Colon (tissue), 2 donors: ENCODE measurements around the gene TDRD10.

ENCODE experiments used
- FAIRE-seq: peaks from 2 replicates; lab custom pipeline; 2012; peaks lifted over from hg19 to GRCh38; lab: Jason Lieb, UNC
- donor health status: control.
- donor health status: control.

TDRD10 gene, protein sequence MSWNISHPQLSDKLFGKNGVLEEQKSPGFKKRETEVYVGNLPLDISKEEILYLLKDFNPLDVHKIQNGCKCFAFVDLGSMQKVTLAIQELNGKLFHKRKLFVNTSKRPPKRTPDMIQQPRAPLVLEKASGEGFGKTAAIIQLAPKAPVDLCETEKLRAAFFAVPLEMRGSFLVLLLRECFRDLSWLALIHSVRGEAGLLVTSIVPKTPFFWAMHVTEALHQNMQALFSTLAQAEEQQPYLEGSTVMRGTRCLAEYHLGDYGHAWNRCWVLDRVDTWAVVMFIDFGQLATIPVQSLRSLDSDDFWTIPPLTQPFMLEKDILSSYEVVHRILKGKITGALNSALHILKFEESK

DNA sequence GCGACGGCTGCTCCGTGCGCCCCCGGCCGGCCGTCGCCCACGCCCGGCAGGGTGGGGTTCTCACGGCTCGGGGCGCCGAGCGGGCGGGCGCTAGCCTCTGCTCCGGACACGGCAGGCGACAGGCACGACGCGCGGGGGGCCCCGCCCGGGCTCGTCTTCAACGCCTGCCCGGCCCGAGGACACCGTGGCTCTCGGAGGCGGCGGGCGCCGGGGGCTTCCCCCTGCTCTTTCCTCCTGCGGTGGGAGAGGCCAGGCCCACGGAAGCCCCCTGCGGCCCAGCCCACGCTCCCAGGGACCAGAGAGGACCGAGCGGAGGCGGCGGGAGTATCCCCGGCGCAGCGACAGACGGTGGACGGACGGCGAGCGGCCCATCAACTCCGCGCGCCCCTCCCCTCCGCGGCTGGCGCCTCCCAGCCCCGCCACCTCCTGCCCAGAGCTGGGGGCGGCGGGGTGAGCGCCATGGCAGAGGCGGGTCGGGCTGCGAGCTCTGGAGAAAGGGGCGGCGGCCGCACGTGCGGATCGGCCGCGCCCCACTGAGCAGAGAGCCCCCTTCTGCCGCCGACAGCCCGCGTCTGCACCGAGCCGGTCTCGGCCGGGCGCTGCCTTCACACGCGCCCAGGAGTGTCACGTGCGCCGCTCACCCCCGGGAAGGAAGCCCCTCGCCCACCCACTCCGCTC, at the start of gene TDRD10, which contains the start of gene SHE:
TSS of gene TDRD10 (plus strand) at position 154 of the 678 bp plus-strand sequence. CDS start 4,685 bp downstream, outside the sequence.
TSS of gene SHE (minus strand) at position 347 of the 678 bp plus-strand sequence. CDS start 386 bp downstream, outside the sequence.
- no peak for FAIRE-seq

DNA sequence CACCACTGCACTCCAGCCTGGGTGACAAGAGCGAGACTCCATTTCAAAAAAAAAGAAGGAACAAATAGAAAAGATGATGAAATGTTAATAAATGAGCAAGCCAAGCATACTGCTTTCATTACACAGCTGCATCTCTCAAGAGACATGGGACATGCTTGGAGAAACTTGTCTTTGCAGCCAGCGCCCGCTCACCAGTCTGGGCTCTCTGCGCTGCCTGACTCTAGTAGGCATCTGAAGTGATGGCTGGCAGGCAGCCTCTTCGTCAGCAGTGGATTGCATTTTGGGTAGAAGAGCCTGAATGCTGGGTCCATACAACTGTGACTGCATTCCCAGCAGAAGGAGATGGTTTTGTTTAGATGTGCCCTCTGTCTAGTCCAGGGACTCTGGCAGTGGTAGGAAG, 48.9 kb upstream of the TDRD10 start:
- no peak for FAIRE-seq

DNA sequence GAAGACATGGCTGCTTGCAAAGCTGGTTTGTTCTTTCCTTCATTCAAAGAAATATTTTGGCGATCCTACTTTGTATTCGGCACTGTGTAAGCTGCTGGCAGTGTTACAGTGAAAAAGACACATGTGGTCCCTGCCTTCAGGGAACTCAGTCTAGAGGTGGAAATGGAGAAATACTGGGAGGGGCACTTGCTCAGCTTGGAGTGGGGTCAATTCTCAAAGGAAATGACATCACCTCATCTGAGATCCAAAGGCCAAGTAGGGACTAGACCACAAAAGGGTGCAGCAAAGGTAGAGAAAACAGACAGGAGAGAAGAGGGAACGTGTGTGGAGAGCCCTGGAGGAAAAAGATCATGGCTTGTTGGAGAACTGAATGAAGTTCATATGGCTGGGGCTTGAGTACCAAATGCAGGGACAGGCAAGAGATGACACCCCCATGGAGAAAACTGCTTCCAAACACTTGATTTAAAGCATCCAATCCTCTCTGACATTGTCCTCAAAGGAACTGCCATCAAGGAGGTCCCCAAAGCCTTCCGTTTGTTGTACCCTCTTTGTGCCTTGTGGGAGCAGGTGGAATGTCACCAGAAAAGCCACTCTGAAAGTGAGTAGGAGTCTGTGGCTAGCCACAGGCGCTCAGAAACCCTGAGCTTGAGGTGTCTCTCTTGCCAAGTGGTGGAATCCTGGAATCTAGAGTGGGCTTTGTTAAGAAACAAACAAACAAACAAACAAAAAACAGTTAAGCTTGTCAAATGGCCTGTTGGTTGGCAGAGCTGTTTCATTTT, 48.3 kb upstream of the TDRD10 start:
- FAIRE-seq, result no peak

DNA sequence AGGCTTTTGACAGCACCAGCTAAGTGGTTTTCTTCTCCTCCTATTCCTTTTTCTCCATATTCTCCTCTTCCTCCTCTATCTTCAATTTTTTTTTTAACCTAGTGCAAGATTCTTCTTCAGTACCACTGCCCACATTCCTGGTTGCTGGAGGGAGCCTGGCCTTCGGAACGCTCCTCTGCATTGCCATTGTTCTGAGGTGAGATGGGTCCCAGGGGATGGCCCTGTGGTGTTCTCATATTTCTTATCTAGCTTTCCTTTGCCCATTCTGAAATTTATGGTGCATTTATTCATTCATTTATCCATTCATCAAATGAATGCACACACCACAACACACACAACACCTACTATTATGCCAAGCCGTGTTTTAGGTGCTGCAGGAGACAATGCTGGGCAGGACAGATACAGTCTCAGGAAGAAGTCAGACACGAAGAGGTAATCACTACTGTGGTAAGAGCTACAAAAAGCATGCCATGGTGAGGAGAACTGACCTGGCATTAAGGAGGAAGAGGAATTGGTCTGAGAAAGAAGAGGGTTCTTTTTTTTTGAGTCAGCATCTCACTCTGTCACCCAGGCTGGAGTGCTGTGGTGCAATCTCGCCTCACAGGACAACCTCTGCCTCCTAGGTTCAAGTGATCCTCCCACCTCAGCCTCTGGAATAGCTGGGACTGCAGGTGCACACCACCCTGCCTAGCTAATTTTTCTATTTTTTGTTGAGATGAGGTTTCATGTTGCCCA, 47.5 kb upstream of the TDRD10 start:
- FAIRE-seq, result no peak

DNA sequence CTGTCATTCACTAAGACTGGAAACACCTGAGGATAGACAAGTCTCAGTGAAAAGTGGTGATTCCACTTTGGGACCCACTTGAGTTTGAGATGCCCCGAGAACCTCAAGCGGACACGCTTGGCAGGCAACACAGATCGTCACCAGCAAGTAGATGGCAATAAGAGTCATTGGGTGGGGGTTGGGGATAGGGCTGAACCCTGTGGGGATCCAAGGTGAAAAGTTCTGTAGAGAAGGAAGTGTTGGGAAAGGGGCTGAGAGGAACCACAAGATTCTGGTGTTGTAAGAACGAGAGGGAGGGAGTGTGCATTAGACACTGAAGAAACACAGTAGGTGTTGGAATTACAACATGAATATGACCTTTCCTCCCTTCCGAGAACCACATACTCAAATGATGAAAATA, 45.4 kb upstream of the TDRD10 start:
- FAIRE-seq, result no peak

DNA sequence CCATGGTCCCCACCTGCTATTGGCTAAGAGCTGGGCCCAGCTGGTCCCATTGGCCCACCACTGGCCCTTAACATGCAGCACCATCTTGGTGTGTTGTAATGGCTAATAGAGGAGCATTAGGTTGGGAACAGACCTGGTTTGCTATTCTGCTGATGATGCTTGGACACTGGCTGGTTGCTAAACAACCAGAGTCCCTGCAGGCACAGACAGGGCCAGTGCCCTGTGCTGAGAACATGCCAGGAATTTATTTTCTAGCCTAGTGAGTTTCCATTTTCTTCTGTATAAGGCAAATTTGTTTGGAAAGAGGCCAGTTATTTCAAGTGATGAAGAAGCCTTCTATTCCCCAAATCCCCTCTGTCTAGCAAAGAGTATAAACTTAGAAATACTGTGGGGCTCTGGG, 42.9 kb upstream of the TDRD10 start:
- no peak for FAIRE-seq

DNA sequence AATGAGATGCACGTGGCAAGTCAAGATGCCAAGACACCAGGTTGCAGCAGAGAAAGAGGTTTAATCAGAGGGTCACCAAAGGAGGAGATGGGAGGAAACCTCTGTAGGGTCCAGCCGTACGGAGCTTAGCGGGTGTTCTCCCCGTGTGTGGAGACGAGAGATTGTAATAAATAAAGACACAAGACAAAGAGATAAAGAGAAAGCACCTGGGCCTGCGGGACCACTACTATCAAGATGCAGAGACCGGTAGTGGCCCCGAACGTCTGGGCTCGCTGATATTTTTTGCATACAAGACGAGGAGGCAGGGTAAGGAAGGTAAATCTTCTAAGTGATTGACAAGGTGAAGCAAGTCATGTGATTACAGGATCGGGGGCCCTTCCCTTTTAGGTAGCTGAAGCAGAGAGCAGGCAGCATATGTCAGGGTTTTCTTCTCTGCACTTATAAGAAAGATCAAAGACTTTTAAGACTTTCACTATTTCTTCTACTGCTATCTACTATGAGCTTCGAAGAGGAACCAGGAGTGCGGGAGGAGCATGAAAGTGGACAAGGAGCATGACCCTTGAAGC, 41.2 kb upstream of the TDRD10 start:
- no peak for FAIRE-seq

DNA sequence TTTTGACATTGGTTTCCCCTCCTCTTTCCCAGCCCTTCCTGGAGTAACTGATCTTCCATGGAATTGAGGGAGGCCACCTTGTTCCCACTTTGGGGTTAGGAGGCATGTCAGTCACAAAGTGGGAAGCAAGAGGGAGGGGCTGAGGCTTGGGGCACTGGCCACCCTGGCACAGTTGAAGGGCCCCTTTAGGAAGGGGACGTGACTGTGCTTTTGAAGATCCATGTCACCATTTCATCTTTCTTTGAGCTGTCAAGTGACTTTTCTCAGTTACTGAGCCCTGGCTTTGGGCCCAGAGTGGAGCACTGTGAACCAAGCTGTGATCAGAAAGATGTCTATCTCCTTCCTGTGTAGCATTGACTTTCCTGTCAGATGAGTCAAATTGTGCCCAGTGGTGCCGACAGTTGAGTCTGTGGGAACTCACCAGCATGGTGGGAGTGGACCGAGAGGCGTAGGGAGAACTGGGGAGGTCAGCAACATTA, 38.5 kb upstream of the TDRD10 start:
- FAIRE-seq, result no peak

DNA sequence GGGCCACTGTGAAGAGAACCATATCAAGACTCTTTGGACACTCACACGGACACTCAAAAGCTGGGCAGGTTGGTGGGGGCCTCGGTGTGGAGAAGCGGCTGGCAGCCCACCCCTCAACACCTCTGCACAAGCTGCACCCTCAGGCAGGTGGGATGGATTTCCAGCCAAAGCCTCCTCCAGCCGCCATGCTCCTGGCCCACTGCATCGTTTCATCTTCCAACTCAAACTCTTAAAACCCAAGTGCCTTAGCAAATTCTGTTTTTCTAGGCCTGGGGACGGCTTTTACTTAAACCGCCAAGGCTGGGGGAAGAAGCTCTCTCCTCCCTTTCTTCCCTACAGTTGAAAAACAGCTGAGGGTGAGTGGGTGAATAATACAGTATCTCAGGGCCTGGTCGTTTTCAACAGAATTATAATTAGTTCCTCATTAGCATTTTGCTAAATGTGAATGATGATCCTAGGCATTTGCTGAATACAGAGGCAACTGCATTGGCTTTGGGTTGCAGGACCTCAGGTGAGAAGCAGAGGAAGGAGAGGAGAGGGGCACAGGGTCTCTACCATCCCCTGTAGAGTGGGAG, 36.3 kb upstream of the TDRD10 start:
- no peak for FAIRE-seq

DNA sequence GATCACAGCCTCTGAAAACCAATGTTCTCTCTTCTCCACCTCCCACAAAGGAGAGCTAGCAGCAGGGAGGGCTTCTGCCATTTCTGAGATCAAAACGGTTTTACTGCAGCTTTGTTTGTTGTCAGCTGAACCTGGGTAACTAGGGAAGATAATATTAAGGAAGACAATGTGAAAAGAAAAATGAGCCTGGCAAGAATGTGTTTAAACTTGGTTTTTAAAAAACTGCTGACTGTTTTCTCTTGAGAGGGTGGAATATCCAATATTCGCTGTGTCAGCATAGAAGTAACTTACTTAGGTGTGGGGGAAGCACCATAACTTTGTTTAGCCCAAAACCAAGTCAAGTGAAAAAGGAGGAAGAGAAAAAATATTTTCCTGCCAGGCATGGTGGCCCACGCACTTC, 35.8 kb upstream of the TDRD10 start:
- no peak for FAIRE-seq

DNA sequence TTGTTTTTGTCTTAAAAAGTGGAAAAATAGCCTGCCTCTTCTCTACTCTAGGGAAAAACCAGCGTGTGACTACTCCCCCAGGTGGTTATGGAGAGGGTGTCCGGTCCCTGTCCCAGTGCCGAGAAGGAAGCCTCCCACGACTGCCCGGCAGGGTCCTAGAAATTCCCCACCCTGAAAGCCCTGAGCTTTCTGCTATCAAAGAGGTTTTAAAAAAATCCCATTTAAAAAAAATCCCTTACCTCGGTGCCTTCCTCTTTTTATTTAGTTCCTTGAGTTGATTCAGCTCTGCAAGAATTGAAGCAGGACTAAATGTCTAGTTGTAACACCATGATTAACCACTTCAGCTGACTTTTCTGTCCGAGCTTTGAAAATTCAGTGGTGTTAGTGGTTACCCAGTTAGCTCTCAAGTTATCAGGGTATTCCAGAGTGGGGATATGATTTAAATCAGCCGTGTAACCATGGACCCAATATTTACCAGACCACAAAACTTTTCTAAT, 35.0 kb upstream of the TDRD10 start:
- no peak for FAIRE-seq

DNA sequence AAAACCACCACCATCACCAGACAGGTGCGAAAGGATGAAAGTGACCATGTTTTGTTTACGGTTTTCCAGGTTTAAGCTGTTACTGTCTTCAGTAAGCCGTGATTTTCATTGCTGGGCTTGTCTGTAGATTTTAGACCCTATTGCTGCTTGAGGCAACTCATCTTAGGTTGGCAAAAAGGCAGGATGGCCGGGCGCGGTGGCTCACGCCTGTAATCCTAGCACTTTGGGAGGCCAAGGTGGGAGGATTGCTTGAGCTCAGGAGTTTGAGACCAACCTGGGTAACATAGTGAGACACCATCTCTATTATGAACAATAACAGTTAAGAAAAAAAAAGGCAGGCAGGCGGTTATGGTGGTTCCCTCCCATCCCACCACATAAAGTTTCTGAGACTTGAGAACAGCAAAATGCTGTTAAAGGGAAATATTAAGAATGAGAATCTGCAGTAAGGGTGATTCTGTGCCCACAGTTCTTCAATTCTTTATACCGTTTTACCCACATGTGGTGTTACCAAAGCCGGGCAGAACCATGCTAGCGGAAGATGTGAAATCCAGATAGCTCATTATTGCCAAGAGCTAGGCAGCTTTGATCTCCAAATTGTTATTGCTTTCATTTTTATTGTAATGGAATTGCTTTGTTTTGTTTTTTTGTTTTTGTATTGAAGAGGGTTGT, 34.5 kb upstream of the TDRD10 start:
- FAIRE-seq, result no peak

DNA sequence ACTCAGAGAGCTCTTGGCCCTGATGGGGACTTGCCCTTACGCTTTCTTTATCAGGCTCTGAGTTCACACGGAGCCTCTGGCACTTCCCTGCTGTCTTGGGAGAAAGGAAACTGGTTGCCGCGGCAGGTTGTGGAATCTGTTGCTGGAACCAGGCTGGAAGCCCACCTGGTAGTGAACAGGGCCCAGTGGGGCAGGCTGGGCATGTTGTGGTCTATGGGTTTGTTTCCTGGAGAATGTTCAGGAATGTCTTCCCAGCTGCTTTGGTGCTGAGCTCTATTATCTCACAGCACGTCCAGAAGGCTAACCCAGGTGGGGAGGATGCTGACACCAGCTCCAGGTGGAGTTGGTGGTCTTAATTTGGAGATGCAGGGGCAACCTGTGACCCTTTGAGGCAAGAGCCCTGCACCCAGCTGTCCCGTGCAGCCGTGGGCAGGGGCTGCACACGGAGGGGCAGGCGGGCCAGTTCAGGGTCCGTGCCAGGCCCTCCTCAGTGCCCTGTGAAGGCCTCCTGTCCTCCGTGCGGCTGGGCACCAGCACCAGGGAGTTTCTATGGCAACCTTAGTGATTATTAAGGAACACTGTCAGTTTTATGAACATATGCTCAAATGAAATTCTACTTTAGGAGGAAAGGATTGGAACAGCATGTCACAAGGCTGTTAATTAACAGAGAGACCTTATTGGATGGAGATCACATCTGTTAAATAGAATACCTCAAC, 33.3 kb upstream of the TDRD10 start:
- no peak for FAIRE-seq

DNA sequence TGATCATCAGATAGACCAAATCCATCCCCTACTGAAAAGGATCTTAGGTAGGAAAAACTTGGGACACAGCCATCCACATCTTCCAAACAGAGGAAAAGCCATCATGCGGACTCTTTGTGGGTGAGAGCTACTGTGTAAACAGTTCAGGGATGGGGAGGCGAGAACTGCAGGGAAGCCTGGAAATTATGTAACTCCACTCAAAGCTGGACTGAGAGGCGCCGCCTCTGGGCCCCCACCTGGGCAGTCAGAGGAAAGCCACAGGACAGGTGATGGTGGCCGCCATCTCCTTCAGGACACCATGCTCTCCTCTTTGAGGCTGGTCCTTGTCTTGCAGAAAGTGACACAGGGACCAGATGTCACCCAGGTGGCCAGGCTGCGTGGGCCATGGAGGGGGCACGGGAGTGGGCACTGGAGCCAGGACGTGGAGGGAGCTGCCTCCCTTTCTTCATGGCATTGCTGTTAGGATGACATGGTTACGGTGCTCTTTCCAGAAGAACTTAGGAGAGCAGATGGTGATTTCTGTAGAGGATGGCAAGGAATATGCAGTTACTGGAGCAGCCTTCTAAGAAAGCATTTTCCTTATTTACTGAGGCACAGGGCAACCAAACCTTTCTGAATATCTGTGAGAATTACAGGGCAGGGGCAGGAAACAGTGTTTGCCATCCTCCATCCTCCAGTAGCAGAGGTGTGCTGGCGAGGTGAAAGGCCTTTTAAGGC, 32.0 kb upstream of the TDRD10 start:
- FAIRE-seq, result no peak

DNA sequence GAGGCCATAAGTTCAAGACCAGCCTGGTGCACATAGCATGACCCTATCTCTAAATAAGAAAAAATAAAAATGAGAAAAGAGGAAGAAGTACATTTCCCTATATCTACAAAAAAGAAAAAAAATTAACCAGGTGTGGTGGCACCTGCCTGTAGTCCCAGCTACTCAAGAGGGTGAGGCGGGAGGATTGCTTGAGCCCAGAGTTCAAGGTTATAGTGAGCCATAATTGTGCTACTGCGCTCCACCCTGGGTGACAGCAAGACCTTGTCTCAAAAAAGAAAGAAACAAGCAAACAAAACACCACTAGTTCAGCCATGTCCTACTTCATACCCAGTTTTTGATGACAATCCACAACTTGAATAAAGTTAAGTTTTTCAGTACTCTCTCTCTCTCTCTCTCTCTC, 30.7 kb upstream of the TDRD10 start:
- no peak for FAIRE-seq

DNA sequence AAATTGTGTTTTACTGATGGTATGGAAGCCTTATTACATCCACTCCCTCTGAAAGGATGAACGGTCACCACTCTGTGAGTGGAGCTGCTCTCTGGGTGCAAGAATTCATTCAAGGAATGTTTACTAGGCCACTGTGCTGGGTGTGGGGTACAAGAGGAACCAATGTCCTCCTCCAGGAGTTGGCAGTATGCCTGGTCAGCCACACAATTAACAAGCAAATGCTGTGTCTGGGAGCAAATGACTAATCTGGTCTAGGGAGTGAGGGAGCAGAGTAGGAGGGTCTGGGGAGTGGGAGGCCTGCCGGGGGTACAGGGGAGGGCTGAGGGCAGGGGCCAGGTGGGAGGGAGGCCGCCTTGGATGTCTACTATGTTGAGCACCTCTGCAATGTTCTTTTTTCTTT, 27.2 kb upstream of the TDRD10 start:
- no peak for FAIRE-seq

DNA sequence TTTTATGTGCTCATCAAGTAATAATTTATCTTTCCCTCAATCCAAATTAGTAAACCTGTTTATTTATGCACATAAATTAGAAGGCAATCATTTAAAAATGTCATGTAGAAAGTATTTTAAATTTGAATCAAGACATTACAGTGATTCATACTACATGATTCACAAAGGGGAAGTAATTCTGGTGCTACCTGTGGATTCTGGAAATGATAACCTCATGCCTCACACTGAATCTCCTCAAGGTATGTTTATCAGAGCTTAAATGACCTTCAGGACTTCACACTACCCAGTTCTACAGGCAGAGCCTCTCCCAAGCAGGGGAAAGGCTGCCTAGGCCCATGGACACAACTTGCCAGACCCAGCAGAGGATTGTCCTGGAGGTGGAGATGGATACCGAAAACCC, 25.2 kb upstream of the TDRD10 start:
- no peak for FAIRE-seq

DNA sequence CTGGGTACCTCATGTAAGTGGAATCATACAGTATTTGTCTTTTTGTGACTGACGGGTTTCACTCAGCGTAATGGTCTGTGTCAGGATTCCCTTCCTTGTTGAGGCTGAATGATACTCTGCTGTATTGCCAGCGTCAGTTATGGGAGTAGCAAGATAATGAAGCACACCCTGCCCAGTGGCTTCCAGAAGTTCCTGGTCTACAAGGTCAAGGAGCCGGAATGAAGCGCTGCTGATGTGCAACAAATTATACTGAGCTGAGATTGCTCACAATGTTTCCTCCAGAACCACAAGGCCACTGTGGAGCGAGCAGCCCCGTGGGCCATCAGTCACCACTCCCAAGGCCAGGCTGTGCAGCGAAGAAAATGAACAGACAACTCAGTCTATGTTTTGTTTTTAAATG, 24.0 kb upstream of the TDRD10 start:
- FAIRE-seq, result no peak

DNA sequence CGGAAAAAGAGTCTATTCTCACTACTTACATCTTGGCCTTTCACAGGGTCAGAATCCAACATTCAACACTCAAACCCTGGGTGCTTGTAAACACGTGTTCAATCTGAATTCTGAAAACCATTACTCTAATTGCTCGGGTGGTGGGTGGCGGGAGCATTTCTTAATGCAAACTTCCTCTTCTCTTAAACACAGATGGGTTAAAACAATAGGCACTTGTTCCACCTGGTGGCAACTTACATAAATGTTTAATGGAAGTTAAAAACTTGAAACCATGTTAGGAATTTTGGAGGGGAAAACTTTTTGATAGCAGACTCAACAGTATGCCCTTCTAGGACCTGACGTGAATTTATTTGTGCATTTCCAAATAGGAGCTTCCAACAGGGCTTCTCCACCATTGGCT, 23.4 kb upstream of the TDRD10 start:
- no peak for FAIRE-seq
